B cell (primary cell): Measurements from ENCODE around the gene ITGA6. TPM values are rescaled to one million over a fixed set of nuclear protein-coding genes. Genes with fewer than 3 reads are reported as not detected.

Experiments
- ATAC-seq: fragments of 200-7000 bp; cut with Tn5 transposase; one replicate; pipeline ENCODE4 v1.10.0; 2021; ENCODE audit warnings: low read depth, mild to moderate bottlenecking, moderate number of reproducible peaks, moderate library complexity
- CTCF ChIA-PET: fragments of 350-600 bp; sonication (Branson Sonifier 250); formaldehyde crosslinking; loops from one replicate; lab custom pipeline; 2021; ENCODE audit warnings: antibody characterized with exemption, inconsistent platforms; lab: Charles Lee
- POLR2A ChIA-PET: fragments of 350-600 bp; sonication (Branson Sonifier 250); formaldehyde crosslinking; loops from one replicate; lab custom pipeline; 2021; ENCODE audit warnings: antibody characterized with exemption; lab: Charles Lee
- DNase-seq: peaks from one replicate; pipeline ENCODE4 v3.0.0; 2013
- H2AFZ ChIP-seq: 2 replicates; pipeline ENCODE4 v1.6.1; 2012; ENCODE audit warnings: mild to moderate bottlenecking, low read depth, low read length; ENCODE audit not compliant: insufficient read depth, poor library complexity, severe bottlenecking
- H3K27ac ChIP-seq, 2 donors: 1 replicate in 1 of 2; 2 replicates in 1 of 2; pipeline ENCODE4 v1.5.1; 2012 to 2013; ENCODE audit warnings: low read length in 2 of 2, mild to moderate bottlenecking in 2 of 2, moderate library complexity in 1 of 2
- H3K27me3 ChIP-seq, 4 experiments: fragments of 200-600 bp in 1 of 4; sonication (generic) in 1 of 4; replicated peaks in 1 of 4; 1 replicate in 2 of 4; 2 replicates in 2 of 4; pipeline versions ENCODE4 v1.6.1 to v1.7.0; 2013 to 2016; ENCODE audit warnings: low read length in 3 of 4, mild to moderate bottlenecking in 2 of 4, mixed read lengths in 1 of 4, moderate library complexity in 1 of 4; ENCODE audit not compliant: insufficient read depth in 4 of 4, control insufficient read depth in 3 of 4; ENCODE audit errors: control extremely low read depth in 1 of 4
- H3K36me3 ChIP-seq, 2 experiments: replicated peaks in 1 of 2; 1 replicate in 1 of 2; 2 replicates in 1 of 2; pipeline versions ENCODE4 v1.6.1 to v1.7.1; 2013; ENCODE audit warnings: low read length in 1 of 2; ENCODE audit not compliant: insufficient read depth in 2 of 2, control insufficient read depth in 1 of 2; ENCODE audit errors: control extremely low read depth in 1 of 2, extremely low read depth in 1 of 2
- H3K4me1 ChIP-seq, 2 donors: fragments of 200-600 bp in 1 of 2; sonication (generic) in 1 of 2; 1 replicate in 1 of 2; 2 replicates in 1 of 2; pipeline versions ENCODE4 v1.5.1 to v1.6.1; 2013 to 2017; ENCODE audit warnings: low read length in 2 of 2; ENCODE audit not compliant: control insufficient read depth in 2 of 2, insufficient read depth in 2 of 2
- H3K4me2 ChIP-seq: replicated peaks from 2 replicates; pipeline ENCODE3; 2012; ENCODE audit warnings: mild to moderate bottlenecking, low read depth, low read length; ENCODE audit not compliant: poor library complexity, severe bottlenecking
- H3K4me3 ChIP-seq, 5 experiments: fragments of 200-600 bp in 1 of 5; sonication (generic) in 1 of 5; 1 replicate in 3 of 5; 2 replicates in 2 of 5; pipeline versions ENCODE4 v1.5.1 to v1.7.0; 2011 to 2016; ENCODE audit warnings: low read length in 4 of 5, mild to moderate bottlenecking in 4 of 5, low read depth in 2 of 5, control low read depth in 1 of 5, moderate library complexity in 1 of 5; ENCODE audit not compliant: insufficient read depth in 1 of 5; ENCODE audit errors: control extremely low read depth in 1 of 5, extremely low read depth in 1 of 5
- H3K79me2 ChIP-seq: fragments of 200-600 bp; sonication (generic); one replicate; pipeline ENCODE4 v1.6.0; 2016; ENCODE audit warnings: low read length; ENCODE audit not compliant: control insufficient read depth, insufficient read depth
- H3K9ac ChIP-seq: fragments of 200-600 bp; sonication (generic); 2 replicates; pipeline ENCODE4 v1.6.1; 2017; ENCODE audit warnings: mild to moderate bottlenecking, low read length, moderate library complexity
- H3K9me3 ChIP-seq, 3 donors: one replicate each; pipeline versions ENCODE4 v1.6.1 to v1.7.1; 2013; ENCODE audit warnings: low read length in 2 of 3; ENCODE audit not compliant: control insufficient read depth in 2 of 3, insufficient read depth in 1 of 3; ENCODE audit errors: control extremely low read depth in 1 of 3
- H4K20me1 ChIP-seq: 2 replicates; pipeline ENCODE4 v1.6.0; 2012; ENCODE audit warnings: mild to moderate bottlenecking, low read length; ENCODE audit not compliant: insufficient read depth, control insufficient read depth, poor library complexity, severe bottlenecking
- H3K27ac Mint-ChIP-seq: one replicate; pipeline ENCODE4 v1.8.0; 2021; ENCODE audit warnings: mixed read lengths
- H3K27me3 Mint-ChIP-seq: one replicate; pipeline ENCODE4 v1.8.0; 2021; ENCODE audit warnings: mixed read lengths
- H3K4me1 Mint-ChIP-seq: one replicate; pipeline ENCODE4 v1.8.0; 2021; ENCODE audit warnings: mixed read lengths
- H3K4me3 Mint-ChIP-seq: one replicate; pipeline ENCODE4 v1.8.0; 2021; ENCODE audit warnings: mixed read lengths
- H3K9me3 Mint-ChIP-seq: one replicate; pipeline ENCODE4 v1.8.0; 2022; ENCODE audit warnings: mixed read lengths; ENCODE audit not compliant: insufficient read depth
- EZH2 ChIP-seq: IDR thresholded peaks from 2 replicates; pipeline ENCODE4 v1.6.1; 2012; ENCODE audit warnings: borderline replicate concordance, low read depth, mild to moderate bottlenecking, moderate library complexity, low read length; ENCODE audit not compliant: insufficient read depth, poor library complexity, severe bottlenecking
- WGBS: methylation state at CpG from one replicate; pipeline ENCODE4 v1.1.5; 2013; ENCODE audit warnings: missing lambda C conversion rate; ENCODE audit not compliant: insufficient coverage; 5-methylcytosine and 5-hydroxymethylcytosine counted together
- intact Hi-C: fragments of 100-400 bp; cut with micrococcal nuclease; formaldehyde crosslinking; loops from one replicate; pipeline ENCODE4 v1.10.0; 2022
- polyA plus RNA-seq: library from polyadenylated mRNA; depleted of rRNA; stranded (reverse); fragments of >200 nt; gene quantifications from 2 replicates; pipeline ENCODE4 v1.2.3, GENCODE V29; 2012
- total RNA-seq, 2 donors: library from RNA; stranded (reverse); fragments of 120-200 nt in 1 of 2; gene quantifications; 1 replicate in 1 of 2; 2 replicates in 1 of 2; pipeline versions ENCODE4 v1.2.3 to v1.2.4, GENCODE V29; 2013 to 2022
- TF ChIP-seq, protein P1 (sequence below): fragments of 200-600 bp; IDR thresholded peaks from one replicate; pipeline ENCODE4 v1.8.0; 2022; ENCODE audit warnings: antibody characterized with exemption, mild to moderate bottlenecking

The ITGA6 gene
- total and polyA plus RNA-seq, 2 donors (not counting 1 experiment from before 2014, with no cell fraction given), result 0.17 to 0.98 TPM

DNA sequence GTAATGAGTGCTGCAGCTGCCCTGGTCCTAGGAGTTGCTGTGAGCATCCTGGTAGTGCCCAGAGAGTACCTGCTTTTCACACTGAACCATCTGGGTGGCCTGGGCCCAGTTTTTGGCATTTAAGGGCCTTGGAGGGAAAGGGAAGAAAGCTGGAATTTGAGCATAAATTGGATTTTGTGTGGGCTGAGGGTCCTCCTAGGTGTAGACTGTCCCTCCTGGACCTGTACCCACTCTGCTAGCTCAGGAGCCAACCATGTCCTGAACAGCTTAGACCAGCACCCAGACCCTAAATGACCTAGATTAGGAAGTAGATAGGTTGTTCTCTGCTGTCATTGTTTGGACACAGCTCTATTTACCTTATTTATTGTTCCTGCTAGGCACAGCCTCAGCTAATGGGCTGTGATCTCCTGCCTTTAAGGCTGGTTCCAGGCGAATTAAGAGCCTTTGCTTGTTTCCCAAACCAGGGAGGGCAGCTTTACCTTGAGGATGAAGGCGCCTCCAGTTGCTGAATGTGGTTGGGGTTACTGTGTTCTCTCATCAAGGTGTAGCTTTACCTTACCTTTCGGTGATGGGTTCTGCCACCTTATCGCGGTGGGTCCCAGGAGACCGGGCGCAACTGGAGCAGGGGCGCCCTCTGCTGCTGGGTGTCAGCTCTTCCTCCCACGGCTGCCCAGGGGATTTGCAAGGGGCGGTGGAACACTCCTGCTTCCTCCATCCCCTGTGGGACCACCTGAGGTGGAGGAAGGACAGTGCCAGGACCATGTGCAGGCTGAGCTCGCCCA, 34.4 kb downstream of the ITGA6 start:
- no peaks in the 10 kb centered on the region for H4K20me1 ChIP-seq
- H3K27me3 ChIP-seq, result no peaks in the 10 kb centered on the region
- peaks cover 4% of the 10 kb centered on the region for H3K27me3 Mint-ChIP-seq
- H3K9ac ChIP-seq, result no peak overlapping the region
- H3K9me3 Mint-ChIP-seq, result no peaks in the 10 kb centered on the region
- no peaks in the 10 kb centered on the region for H3K9me3 ChIP-seq
- intact Hi-C loops, result loop anchor here (1.0 to 10.0 kb wide), 4 partner anchors 34 to 1487 kb away; partner anchors contain the start of genes DYNC1I2 and ITGA6
- H3K36me3 ChIP-seq, result no peaks in the 10 kb centered on the region
- TF ChIP-seq, protein P1, sequence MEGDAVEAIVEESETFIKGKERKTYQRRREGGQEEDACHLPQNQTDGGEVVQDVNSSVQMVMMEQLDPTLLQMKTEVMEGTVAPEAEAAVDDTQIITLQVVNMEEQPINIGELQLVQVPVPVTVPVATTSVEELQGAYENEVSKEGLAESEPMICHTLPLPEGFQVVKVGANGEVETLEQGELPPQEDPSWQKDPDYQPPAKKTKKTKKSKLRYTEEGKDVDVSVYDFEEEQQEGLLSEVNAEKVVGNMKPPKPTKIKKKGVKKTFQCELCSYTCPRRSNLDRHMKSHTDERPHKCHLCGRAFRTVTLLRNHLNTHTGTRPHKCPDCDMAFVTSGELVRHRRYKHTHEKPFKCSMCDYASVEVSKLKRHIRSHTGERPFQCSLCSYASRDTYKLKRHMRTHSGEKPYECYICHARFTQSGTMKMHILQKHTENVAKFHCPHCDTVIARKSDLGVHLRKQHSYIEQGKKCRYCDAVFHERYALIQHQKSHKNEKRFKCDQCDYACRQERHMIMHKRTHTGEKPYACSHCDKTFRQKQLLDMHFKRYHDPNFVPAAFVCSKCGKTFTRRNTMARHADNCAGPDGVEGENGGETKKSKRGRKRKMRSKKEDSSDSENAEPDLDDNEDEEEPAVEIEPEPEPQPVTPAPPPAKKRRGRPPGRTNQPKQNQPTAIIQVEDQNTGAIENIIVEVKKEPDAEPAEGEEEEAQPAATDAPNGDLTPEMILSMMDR, result peak; percentile 82
- no peak for TF ChIP-seq EZH2
- no peaks in the 10 kb centered on the region for H3K79me2 ChIP-seq
- no peak overlapping the region for H3K4me3 ChIP-seq
- H2AFZ ChIP-seq, result peak overlapping the region; percentile 13
- ChIA-PET POLR2A (no interaction called here), CTCF (interaction anchor here (0.5 to 2.8 kb wide), 42 partner anchors 9 to 1533 kb away, joined by 3 to 33 read pairs (median 4); partner anchors contain the start of genes GORASP2 and ITGA6)
- peak overlapping the region; percentile 46 for H3K4me3 Mint-ChIP-seq
- peak overlapping the region; percentile 61 for H3K4me2 ChIP-seq
- DNase-seq (peak; percentile 78), ATAC-seq (peak; percentile 71)
- H3K4me1 Mint-ChIP-seq, result peaks cover 56% of the 10 kb centered on the region
- H3K27ac ChIP-seq, result no peak overlapping the region
- no peak overlapping the region for H3K27ac Mint-ChIP-seq
- peaks cover 39 to 43% of the 10 kb centered on the region in 2 donors for H3K4me1 ChIP-seq
- WGBS, result 13% methylated on average over 11 of the region's 11 CpGs

DNA sequence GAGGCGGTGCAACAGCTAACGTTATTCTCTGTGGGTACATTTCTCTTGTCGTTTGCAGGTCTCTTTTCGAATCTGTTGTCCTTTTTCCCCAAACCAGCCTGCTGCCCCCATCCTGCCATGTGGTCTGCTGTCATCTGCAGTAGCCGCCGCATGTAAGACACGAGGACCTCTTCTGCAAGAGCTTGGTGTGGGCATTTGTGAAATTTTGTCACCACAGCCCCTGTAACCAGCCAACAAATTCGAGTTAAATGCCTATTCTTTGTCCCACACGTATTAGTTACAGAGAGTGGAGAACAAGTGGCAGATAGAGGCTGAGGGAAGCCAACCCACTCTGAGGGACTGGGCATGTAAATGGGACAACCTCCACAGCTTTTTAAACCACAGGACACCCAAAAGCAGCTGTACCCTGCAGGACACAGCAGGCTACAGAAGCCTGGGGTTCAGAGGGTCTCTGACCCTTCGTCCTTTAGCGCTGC, 35.0 kb downstream of the ITGA6 start:
- POLR2A ChIA-PET, result no interaction called here
- no peak for TF ChIP-seq EZH2
- TF ChIP-seq, protein P1, result peak; percentile 47

More for the DNA sequence above, 35.0 kb downstream of the ITGA6 start:
- intact Hi-C loops, result loop anchor here (1.0 to 10.0 kb wide), 4 partner anchors 35 to 1488 kb away; partner anchors contain the start of genes DYNC1I2 and ITGA6
- Mint-ChIP-seq H3K4me1 (peaks cover 56% of the 10 kb centered on the region), H3K27me3 (peaks cover 7% of the 10 kb centered on the region), H3K27ac (no peak overlapping the region), H3K9me3 (no peaks in the 10 kb centered on the region), H3K4me3 (peak overlapping the region; percentile 46)
- peak overlapping the region; percentile 13 for H2AFZ ChIP-seq
- no peaks in the 10 kb centered on the region for H3K36me3 ChIP-seq
- no peaks in the 10 kb centered on the region for H4K20me1 ChIP-seq
- H3K4me2 ChIP-seq, result peak overlapping the region; percentile 61
- no peaks in the 10 kb centered on the region for H3K27me3 ChIP-seq
- peaks cover 39 to 43% of the 10 kb centered on the region in 2 donors for H3K4me1 ChIP-seq
- no peak for ATAC-seq
- 41% methylated on average over 7 of the region's 11 CpGs for WGBS
- no peak overlapping the region for H3K4me3 ChIP-seq
- CTCF ChIA-PET, result interaction anchor here (0.6 to 2.8 kb wide), 29 partner anchors 9 to 889 kb away, joined by 3 to 33 read pairs (median 6); partner anchors contain the start of gene ITGA6
- no peak overlapping the region for H3K27ac ChIP-seq
- H3K79me2 ChIP-seq, result no peaks in the 10 kb centered on the region
- H3K9ac ChIP-seq, result no peak overlapping the region
- no peak for DNase-seq
- no peaks in the 10 kb centered on the region for H3K9me3 ChIP-seq
